PC-3 (cell line): ENCODE measurements around the gene FAM81A. TPM values are rescaled to one million over a fixed set of nuclear protein-coding genes. Genes with fewer than 3 reads are reported as not detected.

Source experiments
- ATAC-seq: fragments of 200-7000 bp; cut with Tn5 transposase; 2 replicates; pipeline ENCODE4 v1.9.1; 2020; ENCODE audit warnings: mild to moderate bottlenecking, moderate library complexity
- BruUV-seq: library from RNA; stranded (reverse); fragments of 400-500 nt; replicated peaks from 2 replicates; lab custom pipeline; 2021; lab: Mats Ljungman, UMichigan
- CTCF ChIA-PET: fragments of 300-600 bp; sonication (Branson Sonifier 250); formaldehyde crosslinking; loops from one replicate; lab custom pipeline; 2022; ENCODE audit warnings: antibody characterized with exemption; lab: Charles Lee
- POLR2A ChIA-PET: fragments of 300-600 bp; sonication (Branson Sonifier 250); formaldehyde crosslinking; loops from one replicate; lab custom pipeline; 2022; ENCODE audit warnings: antibody characterized with exemption; ENCODE audit not compliant: unreplicated experiment; lab: Charles Lee
- DNase-seq: peaks from one replicate; pipeline ENCODE4 v3.0.0-alpha.2; 2015
- H2AFZ ChIP-seq: fragments of 300-600 bp; sonication (generic); 2 replicates; pipeline ENCODE4 v1.6.0; 2016; ENCODE audit warnings: antibody characterized with exemption, low read length
- H3F3A ChIP-seq: fragments of 300-600 bp; sonication (generic); one replicate; pipeline ENCODE4 v1.6.0; 2017; ENCODE audit warnings: antibody characterized with exemption, low read length, control low read depth, mild to moderate bottlenecking; ENCODE audit not compliant: unreplicated experiment
- H3K27ac ChIP-seq: fragments of 300-600 bp; sonication (generic); 2 replicates; pipeline ENCODE4 v1.5.1; 2016; ENCODE audit warnings: mild to moderate bottlenecking, low read length
- H3K27me3 ChIP-seq: fragments of 300-600 bp; sonication (generic); 2 replicates; pipeline ENCODE4 v1.6.1; 2016; ENCODE audit warnings: low read length, mixed read lengths
- H3K36me3 ChIP-seq: fragments of 300-600 bp; sonication (generic); 2 replicates; pipeline ENCODE4 v1.6.1; 2016; ENCODE audit warnings: low read depth, mixed run types, low read length, mixed read lengths
- H3K4me1 ChIP-seq: fragments of 300-600 bp; sonication (generic); 2 replicates; pipeline ENCODE4 v1.5.1; 2016; ENCODE audit warnings: low read length; ENCODE audit not compliant: insufficient read depth
- H3K4me2 ChIP-seq: fragments of 300-600 bp; sonication (generic); 2 replicates; pipeline ENCODE4 v1.6.0; 2016; ENCODE audit warnings: low read length
- H3K4me3 ChIP-seq: fragments of 300-600 bp; sonication (generic); 2 replicates; pipeline ENCODE4 v1.5.1; 2016; ENCODE audit warnings: mild to moderate bottlenecking, low read length, mixed read lengths
- H3K79me2 ChIP-seq: fragments of 300-600 bp; sonication (generic); 2 replicates; pipeline ENCODE4 v1.6.1; 2017; ENCODE audit warnings: low read length, mixed read lengths
- H3K9ac ChIP-seq: fragments of 300-600 bp; sonication (generic); 2 replicates; pipeline ENCODE4 v1.6.0; 2016; ENCODE audit warnings: mild to moderate bottlenecking, low read length
- H3K9me2 ChIP-seq: fragments of 300-600 bp; sonication (generic); replicated peaks from 2 replicates; pipeline ENCODE4 v1.6.1; 2016; ENCODE audit warnings: mixed run types, low read length, mixed read lengths
- H3K9me3 ChIP-seq: fragments of 300-600 bp; sonication (generic); 2 replicates; pipeline ENCODE4 v1.6.1; 2016; ENCODE audit warnings: low read length, mixed read lengths
- H4K20me1 ChIP-seq: fragments of 300-600 bp; sonication (generic); 2 replicates; pipeline ENCODE4 v1.6.1; 2016; ENCODE audit warnings: low read length, mixed read lengths
- EZH2 ChIP-seq: fragments of 300-600 bp; sonication (generic); IDR thresholded peaks from one replicate; pipeline ENCODE4 v1.6.1; 2017; ENCODE audit warnings: antibody characterized with exemption, mild to moderate bottlenecking, low read length; ENCODE audit not compliant: unreplicated experiment
- EZH2phosphoT487 ChIP-seq: fragments of 300-600 bp; sonication (generic); IDR thresholded peaks from 2 replicates; pipeline ENCODE4 v1.6.1; 2018; ENCODE audit warnings: mild to moderate bottlenecking, antibody characterized with exemption, low read length, borderline replicate concordance
- intact Hi-C: fragments of 100-400 bp; cut with micrococcal nuclease; formaldehyde crosslinking; loops from 2 replicates; pipeline ENCODE4 v1.9.0; 2023
- total RNA-seq: library from RNA; depleted of rRNA; stranded (reverse); fragments of >200 nt; gene quantifications from 2 replicates; pipeline ENCODE4 v1.2.3, GENCODE V29; 2014
- TF ChIP-seq, protein P1 (sequence below): fragments of 300-600 bp; sonication (generic); conservative IDR thresholded peaks from 2 replicates; pipeline ENCODE4 v1.5.1; 2017; ENCODE audit warnings: antibody characterized with exemption, low read depth, mild to moderate bottlenecking, low read length

Gene FAM81A
- total RNA-seq, 1 experiment from 2014 or later, result 2.5 TPM

GRCh38 chr15:59519329-59519728, 81.3 kb downstream of the FAM81A start:
- H3K4me3 ChIP-seq, result no peak overlapping the region
- no TSS peak for BruUV-seq
- CTCF ChIA-PET, result no interaction called here
- H3K9me2 ChIP-seq, result no peaks in the 10 kb centered on the region
- H3K9ac ChIP-seq, result no peak overlapping the region
- H3K79me2 ChIP-seq, result no peaks in the 10 kb centered on the region
- H3K9me3 ChIP-seq, result no peaks in the 10 kb centered on the region
- TF ChIP-seq, protein P1, sequence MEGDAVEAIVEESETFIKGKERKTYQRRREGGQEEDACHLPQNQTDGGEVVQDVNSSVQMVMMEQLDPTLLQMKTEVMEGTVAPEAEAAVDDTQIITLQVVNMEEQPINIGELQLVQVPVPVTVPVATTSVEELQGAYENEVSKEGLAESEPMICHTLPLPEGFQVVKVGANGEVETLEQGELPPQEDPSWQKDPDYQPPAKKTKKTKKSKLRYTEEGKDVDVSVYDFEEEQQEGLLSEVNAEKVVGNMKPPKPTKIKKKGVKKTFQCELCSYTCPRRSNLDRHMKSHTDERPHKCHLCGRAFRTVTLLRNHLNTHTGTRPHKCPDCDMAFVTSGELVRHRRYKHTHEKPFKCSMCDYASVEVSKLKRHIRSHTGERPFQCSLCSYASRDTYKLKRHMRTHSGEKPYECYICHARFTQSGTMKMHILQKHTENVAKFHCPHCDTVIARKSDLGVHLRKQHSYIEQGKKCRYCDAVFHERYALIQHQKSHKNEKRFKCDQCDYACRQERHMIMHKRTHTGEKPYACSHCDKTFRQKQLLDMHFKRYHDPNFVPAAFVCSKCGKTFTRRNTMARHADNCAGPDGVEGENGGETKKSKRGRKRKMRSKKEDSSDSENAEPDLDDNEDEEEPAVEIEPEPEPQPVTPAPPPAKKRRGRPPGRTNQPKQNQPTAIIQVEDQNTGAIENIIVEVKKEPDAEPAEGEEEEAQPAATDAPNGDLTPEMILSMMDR, result no peak
- TF ChIP-seq EZH2 (no peak), EZH2phosphoT487 (no peak)
- no peak overlapping the region for H2AFZ ChIP-seq
- ATAC-seq (no peak), DNase-seq (no peak)
- H4K20me1 ChIP-seq, result no peaks in the 10 kb centered on the region
- no peaks in the 10 kb centered on the region for H3K27me3 ChIP-seq
- intact Hi-C loops, result no loop called here
- POLR2A ChIA-PET, result no interaction called here
- no peaks in the 10 kb centered on the region for H3F3A ChIP-seq
- H3K36me3 ChIP-seq, result no peaks in the 10 kb centered on the region
- H3K4me2 ChIP-seq, result no peak overlapping the region
- no peak overlapping the region for H3K27ac ChIP-seq
- no peaks in the 10 kb centered on the region for H3K4me1 ChIP-seq

DNA sequence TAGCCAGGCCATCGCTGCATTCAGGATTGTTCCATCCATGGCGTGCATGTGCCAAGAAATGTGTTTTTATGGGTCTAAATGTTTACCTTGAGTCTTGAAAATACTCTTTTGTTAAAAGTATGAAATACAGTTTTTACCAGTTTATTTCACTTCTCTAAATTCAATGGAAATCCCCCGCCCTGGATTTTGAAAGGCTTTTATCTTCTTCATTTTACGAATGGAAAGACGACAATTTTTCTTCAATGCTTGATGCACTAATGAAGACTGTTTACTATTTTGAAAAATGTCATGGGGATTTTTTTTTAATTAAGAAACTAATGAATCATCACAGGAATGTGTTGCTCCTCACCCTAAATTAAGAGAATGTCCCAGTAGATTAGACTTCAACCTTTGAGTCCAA, 83.5 kb downstream of the FAM81A start:
- no peaks in the 10 kb centered on the region for H3K27me3 ChIP-seq
- H4K20me1 ChIP-seq, result no peaks in the 10 kb centered on the region
- BruUV-seq, result no TSS peak
- no peak overlapping the region for H3K4me3 ChIP-seq
- ChIA-PET POLR2A (no interaction called here), CTCF (no interaction called here)
- intact Hi-C loops, result no loop called here
- H3K79me2 ChIP-seq, result no peaks in the 10 kb centered on the region
- no peak overlapping the region for H3K4me2 ChIP-seq
- no peaks in the 10 kb centered on the region for H3K9me2 ChIP-seq
- no peaks in the 10 kb centered on the region for H3K9me3 ChIP-seq
- no peak overlapping the region for H2AFZ ChIP-seq
- no peaks in the 10 kb centered on the region for H3K36me3 ChIP-seq
- ATAC-seq (no peak), DNase-seq (no peak)
- H3F3A ChIP-seq, result no peaks in the 10 kb centered on the region
- H3K27ac ChIP-seq, result no peak overlapping the region
- H3K9ac ChIP-seq, result no peak overlapping the region
- TF ChIP-seq, protein P1, result no peak
- TF ChIP-seq EZH2phosphoT487, result no peak
- TF ChIP-seq EZH2, result no peak
- H3K4me1 ChIP-seq, result no peaks in the 10 kb centered on the region

- TF ChIP-seq, protein P1, result no peak
- TF ChIP-seq EZH2 (no peak), EZH2phosphoT487 (no peak)
- Histone ChIP-seq H3K4me3 (no peak overlapping the region), H3K36me3 (no peaks in the 10 kb centered on the region), H3K4me2 (no peak overlapping the region), H3K9me3 (no peaks in the 10 kb centered on the region), H3K4me1 (no peaks in the 10 kb centered on the region), H4K20me1 (no peaks in the 10 kb centered on the region), H3F3A (no peaks in the 10 kb centered on the region), H3K27ac (no peak overlapping the region), H2AFZ (no peak overlapping the region), H3K79me2 (no peaks in the 10 kb centered on the region), H3K27me3 (no peaks in the 10 kb centered on the region), H3K9ac (no peak overlapping the region), H3K9me2 (no peaks in the 10 kb centered on the region)
- POLR2A ChIA-PET, result no interaction called here
- CTCF ChIA-PET, result no interaction called here
- DNase-seq (no peak), ATAC-seq (no peak)
- no TSS peak for BruUV-seq
- intact Hi-C loops, result no loop called here
Observed at GRCh38 chr15:59522988-59523461, 85.0 kb downstream of the FAM81A start.
